IMR-90 (cell line): ENCODE data around the gene KRTAP9-1. TPM values are rescaled to one million over a fixed set of nuclear protein-coding genes. Genes with fewer than 3 reads are reported as not detected.
"Not testable (repeated sequence)": the region's sequence is repeated elsewhere in the genome, so short reads cannot be mapped to it uniquely, and the experiment has no call there.

Experiments
- ATAC-seq: fragments of 200-7000 bp; cut with Tn5 transposase; 2 replicates; pipeline ENCODE4 v1.9.1; 2020; ENCODE audit warnings: low read depth, mild to moderate bottlenecking, moderate library complexity
- Bru-seq: library from RNA; stranded (reverse); fragments of 400-500 nt; gene quantifications from one replicate; lab custom pipeline; 2021; lab: Mats Ljungman, UMichigan
- BruChase-seq, 2 experiments: library from RNA; stranded (reverse); fragments of 400-500 nt; gene quantifications; one replicate each; lab custom pipeline; 2021; lab: Mats Ljungman, UMichigan
- BruUV-seq: library from RNA; stranded (reverse); fragments of 400-500 nt; replicated peaks from 2 replicates; lab custom pipeline; 2021; lab: Mats Ljungman, UMichigan
- CTCF ChIA-PET: fragments of 300-600 bp; formaldehyde crosslinking; extraction: SDS; loops from one replicate; lab custom pipeline; 2021; ENCODE audit warnings: antibody characterized with exemption; lab: Yijun Ruan, JAX
- POLR2A ChIA-PET: fragments of 300-600 bp; sonication (Branson Sonifier 250); formaldehyde crosslinking; loops from one replicate; lab custom pipeline; 2022; ENCODE audit warnings: antibody characterized with exemption; ENCODE audit not compliant: unreplicated experiment; lab: Charles Lee
- DNase-seq: peaks from one replicate; pipeline ENCODE4 v3.0.0; 2013
- H2AFZ ChIP-seq: replicated peaks from 2 replicates; pipeline ENCODE3; 2013; ENCODE audit warnings: low read length, mild to moderate bottlenecking; ENCODE audit not compliant: poor library complexity
- H2AK5ac ChIP-seq: 2 replicates; pipeline ENCODE4 v1.6.1; 2013; ENCODE audit warnings: low read depth, low read length, inconsistent platforms
- H2AK9ac ChIP-seq: replicated peaks from 2 replicates; pipeline ENCODE3; 2013; ENCODE audit warnings: mild to moderate bottlenecking, low read depth, low read length, moderate library complexity; ENCODE audit not compliant: poor library complexity
- H2BK120ac ChIP-seq: 2 replicates; pipeline ENCODE4 v1.6.1; 2013; ENCODE audit warnings: low read depth, low read length, inconsistent platforms
- H2BK15ac ChIP-seq: 3 replicates; pipeline ENCODE4 v1.6.1; 2013; ENCODE audit warnings: low read depth, low read length, inconsistent platforms
- H2BK20ac ChIP-seq: 2 replicates; pipeline ENCODE4 v1.6.1; 2013; ENCODE audit warnings: low read depth, mild to moderate bottlenecking, inconsistent platforms, low read length, moderate library complexity
- H2BK5ac ChIP-seq: 2 replicates; pipeline ENCODE4 v1.6.1; 2013; ENCODE audit warnings: mild to moderate bottlenecking, low read depth, low read length, inconsistent platforms; ENCODE audit not compliant: poor library complexity, severe bottlenecking
- H3K14ac ChIP-seq: replicated peaks from 2 replicates; pipeline ENCODE4 v1.6.1; 2013; ENCODE audit warnings: low read depth, low read length, inconsistent platforms
- H3K18ac ChIP-seq: 2 replicates; pipeline ENCODE4 v1.6.1; 2013; ENCODE audit warnings: low read depth, low read length, control low read depth
- H3K23ac ChIP-seq: 2 replicates; pipeline ENCODE4 v1.6.1; 2013; ENCODE audit warnings: low read depth, low read length, inconsistent platforms
- H3K27ac ChIP-seq: 2 replicates; pipeline ENCODE4 v1.5.1; 2013; ENCODE audit warnings: mild to moderate bottlenecking, control low read depth, low read length; ENCODE audit not compliant: insufficient read depth
- H3K27me3 ChIP-seq: 2 replicates; pipeline ENCODE4 v1.6.1; 2013; ENCODE audit warnings: low read length; ENCODE audit not compliant: control insufficient read depth, insufficient read depth
- H3K36me3 ChIP-seq: 2 replicates; pipeline ENCODE4 v1.6.1; 2013; ENCODE audit warnings: low read length, mixed read lengths; ENCODE audit not compliant: control insufficient read depth, insufficient read depth
- H3K4ac ChIP-seq: 2 replicates; pipeline ENCODE4 v1.6.1; 2013; ENCODE audit warnings: low read depth, low read length, inconsistent platforms
- H3K4me1 ChIP-seq: 2 replicates; pipeline ENCODE4 v1.6.1; 2013; ENCODE audit warnings: low read length, mixed read lengths; ENCODE audit not compliant: control insufficient read depth, insufficient read depth
- H3K4me2 ChIP-seq: 2 replicates; pipeline ENCODE4 v1.6.1; 2013; ENCODE audit warnings: low read depth, mild to moderate bottlenecking, control low read depth, low read length, moderate library complexity
- H3K4me3 ChIP-seq: 2 replicates; pipeline ENCODE4 v1.5.1; 2013; ENCODE audit warnings: low read depth, mild to moderate bottlenecking, control low read depth, low read length, moderate library complexity; ENCODE audit not compliant: insufficient read depth
- H3K56ac ChIP-seq: 2 replicates; pipeline ENCODE4 v1.6.1; 2013; ENCODE audit warnings: low read length, inconsistent platforms; ENCODE audit not compliant: insufficient read depth; ENCODE audit errors: extremely low read depth
- H3K79me1 ChIP-seq, 2 experiments: 2 replicates each; pipeline ENCODE4 v1.6.1; 2013; ENCODE audit warnings: low read length in 2 of 2, inconsistent platforms in 1 of 2, low read depth in 1 of 2
- H3K9ac ChIP-seq: 2 replicates; pipeline ENCODE4 v1.6.1; 2013; ENCODE audit warnings: low read depth, low read length, control low read depth
- H3K9me1 ChIP-seq: 2 replicates; pipeline ENCODE4 v1.6.1; 2013; ENCODE audit warnings: low read length, inconsistent platforms; ENCODE audit not compliant: insufficient read depth
- H3K9me3 ChIP-seq: 2 replicates; pipeline ENCODE4 v1.6.1; 2013; ENCODE audit warnings: low read length; ENCODE audit not compliant: control insufficient read depth, insufficient read depth
- H4K20me1 ChIP-seq: 2 replicates; pipeline ENCODE4 v1.6.1; 2013; ENCODE audit warnings: low read length, inconsistent platforms; ENCODE audit not compliant: insufficient read depth
- H4K5ac ChIP-seq: 2 replicates; pipeline ENCODE4 v1.6.1; 2013; ENCODE audit warnings: mild to moderate bottlenecking, low read depth, low read length, control low read depth
- H4K8ac ChIP-seq, 2 experiments: 2 replicates each; pipeline ENCODE4 v1.6.1; 2013; ENCODE audit warnings: low read depth in 2 of 2, low read length in 2 of 2, control low read depth in 1 of 2, inconsistent platforms in 1 of 2
- H4K91ac ChIP-seq: 2 replicates; pipeline ENCODE4 v1.6.1; 2013; ENCODE audit warnings: low read depth, low read length, inconsistent platforms; ENCODE audit not compliant: insufficient read depth
- WGBS, 2 experiments: methylation state at CpG; one replicate each; pipeline versions ENCODE4 v1.1.5 to v1.1.7; 2013; ENCODE audit warnings: missing lambda C conversion rate in 2 of 2; ENCODE audit not compliant: insufficient read length in 1 of 2; ENCODE audit errors: extremely low coverage in 2 of 2; 5-methylcytosine and 5-hydroxymethylcytosine counted together
- dilution Hi-C: fragments of 300-500 bp; cut with HindIII; formaldehyde crosslinking; loops from one replicate; pipeline ENCODE4 v1.14.3; 2018; ENCODE audit warnings: low sequenced_read_pairs; ENCODE audit not compliant: unreplicated experiment
- in situ Hi-C: fragments of 300-500 bp; cut with MboI; formaldehyde crosslinking; loops from 3 replicates; pipeline ENCODE4 v1.14.3; 2019; ENCODE audit warnings: low sequenced_read_pairs, inconsistent platforms, mixed read lengths
- intact Hi-C: fragments of 100-400 bp; cut with micrococcal nuclease; formaldehyde crosslinking; loops from 2 replicates; pipeline ENCODE4 v1.10.0; 2022
- long read RNA-seq: library from polyadenylated mRNA; unstranded; transcript quantifications from one replicate; pipeline ENCODE4 v2.0.0, GENCODE V29; 2021; ENCODE audit not compliant: unreplicated experiment
- polyA plus RNA-seq, 3 experiments: library from polyadenylated mRNA; depleted of rRNA; stranded (reverse); fragments of >200 nt; gene quantifications; 2 replicates each; pipeline ENCODE4 v1.2.3, GENCODE V29; 2012; ENCODE audit warnings: low replicate concordance in 1 of 3
- total RNA-seq: library from RNA; depleted of rRNA; stranded (reverse); fragments of >200 nt; gene quantifications from 2 replicates; pipeline ENCODE4 v1.2.3, GENCODE V29; 2012; rRNA removed

Gene KRTAP9-1, protein sequence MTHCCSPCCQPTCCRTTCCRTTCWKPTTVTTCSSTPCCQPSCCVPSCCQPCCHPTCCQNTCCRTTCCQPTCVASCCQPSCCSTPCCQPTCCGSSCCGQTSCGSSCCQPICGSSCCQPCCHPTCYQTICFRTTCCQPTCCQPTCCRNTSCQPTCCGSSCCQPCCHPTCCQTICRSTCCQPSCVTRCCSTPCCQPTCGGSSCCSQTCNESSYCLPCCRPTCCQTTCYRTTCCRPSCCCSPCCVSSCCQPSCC
- total RNA-seq (not detected in 2 replicates), polyA plus RNA-seq (2012; rRNA removed) (not detected in 2 replicates), Bru-seq, nascent RNA (not detected), BruChase-seq, experiment 1, labeled RNA remaining after a 6-hour chase (not detected), BruChase-seq, experiment 2, labeled RNA remaining after a 2-hour chase (not detected)
- polyA plus RNA-seq (2012; cell fraction: cytosol; rRNA removed), result not detected in 2 replicates
- polyA plus RNA-seq (2012; cell fraction: nucleus; rRNA removed; ENCODE audit: low replicate concordance), result not detected in 2 replicates
- long read RNA-seq, result 0 reads

DNA sequence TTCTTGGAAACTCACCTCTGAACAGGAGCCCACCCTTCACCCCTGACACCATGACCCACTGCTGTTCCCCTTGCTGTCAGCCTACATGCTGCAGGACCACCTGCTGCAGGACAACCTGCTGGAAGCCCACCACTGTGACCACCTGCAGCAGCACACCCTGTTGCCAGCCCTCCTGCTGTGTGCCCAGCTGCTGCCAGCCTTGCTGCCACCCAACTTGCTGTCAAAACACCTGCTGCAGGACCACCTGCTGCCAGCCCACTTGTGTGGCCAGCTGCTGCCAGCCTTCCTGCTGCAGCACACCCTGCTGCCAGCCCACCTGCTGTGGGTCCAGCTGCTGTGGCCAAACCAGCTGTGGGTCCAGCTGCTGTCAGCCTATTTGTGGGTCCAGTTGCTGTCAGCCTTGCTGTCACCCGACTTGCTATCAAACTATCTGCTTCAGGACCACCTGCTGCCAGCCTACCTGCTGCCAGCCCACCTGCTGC, at the start of gene KRTAP9-1:
Gene KRTAP9-1, plus strand, starts transcription at position 51 of the 482 bp plus-strand sequence. Its CDS starts 0 bp downstream, at position 51.
- H3K14ac ChIP-seq, H3K36me3 ChIP-seq, H3K56ac ChIP-seq, H2AK5ac ChIP-seq, in situ Hi-C loops, ATAC-seq, dilution Hi-C loops, H3K79me1 ChIP-seq, H3K27me3 ChIP-seq, H3K18ac ChIP-seq, H4K20me1 ChIP-seq, DNase-seq, H3K9me1 ChIP-seq, H4K8ac ChIP-seq, H2BK5ac ChIP-seq, H3K4me3 ChIP-seq, H2BK20ac ChIP-seq, H2AFZ ChIP-seq, H2BK15ac ChIP-seq, H3K4me2 ChIP-seq, H2AK9ac ChIP-seq, H3K27ac ChIP-seq, intact Hi-C loops, H3K9ac ChIP-seq, H3K23ac ChIP-seq, H3K4ac ChIP-seq, H3K4me1 ChIP-seq, POLR2A ChIA-PET, H2BK120ac ChIP-seq, BruUV-seq, H4K5ac ChIP-seq, H4K91ac ChIP-seq, H3K9me3 ChIP-seq: not testable (repeated sequence)
- CTCF ChIA-PET, result interaction anchor here (0.8 kb wide), 1 partner anchor 9 kb away, joined by 3 read pairs; no protein-coding TSS in a partner anchor
- 56% methylated on average over 1 of the region's 1 CpG; no CpG with 5 or more reads in 1 of the 2 experiments for WGBS, 2 experiments
